Trophoblast cell (in vitro differentiated cells and primary cell): Measurements from ENCODE around the gene GLIS1.
A peak's percentile ranks its signal among the peaks of the same experiment; 100 is the strongest.

ENCODE experiments used
- DNase-seq, 2 donors: peaks; one replicate each; pipeline ENCODE4 v3.0.0-alpha.2; 2016
- H2AFZ ChIP-seq: 2 replicates; pipeline ENCODE4 v1.6.1; 2013; ENCODE audit warnings: low read length, moderate library complexity, mild to moderate bottlenecking; ENCODE audit not compliant: insufficient read depth, poor library complexity
- H2AK5ac ChIP-seq: 2 replicates; pipeline ENCODE4 v1.6.1; 2013; ENCODE audit warnings: mild to moderate bottlenecking, low read length
- H2BK120ac ChIP-seq: 2 replicates; pipeline ENCODE4 v1.6.1; 2013; ENCODE audit warnings: low read length, mild to moderate bottlenecking, moderate library complexity; ENCODE audit not compliant: insufficient read depth, poor library complexity
- H2BK12ac ChIP-seq: 2 replicates; pipeline ENCODE4 v1.6.1; 2013; ENCODE audit warnings: mild to moderate bottlenecking, low read length, moderate library complexity
- H2BK5ac ChIP-seq: 2 replicates; pipeline ENCODE4 v1.6.1; 2013; ENCODE audit warnings: low read length, low read depth, moderate library complexity, mild to moderate bottlenecking; ENCODE audit not compliant: poor library complexity
- H3K14ac ChIP-seq: 2 replicates; pipeline ENCODE4 v1.6.1; 2013; ENCODE audit warnings: mild to moderate bottlenecking, low read length
- H3K18ac ChIP-seq: 2 replicates; pipeline ENCODE4 v1.6.1; 2013; ENCODE audit warnings: mild to moderate bottlenecking, low read length
- H3K23ac ChIP-seq: 2 replicates; pipeline ENCODE4 v1.6.1; 2013; ENCODE audit warnings: low read length
- H3K27ac ChIP-seq: 2 replicates; pipeline ENCODE4 v1.5.1; 2013; ENCODE audit warnings: low read depth, mild to moderate bottlenecking, inconsistent platforms, low read length, moderate library complexity
- H3K27me3 ChIP-seq: 2 replicates; pipeline ENCODE4 v1.6.1; 2013; ENCODE audit warnings: inconsistent platforms, mild to moderate bottlenecking, low read length, moderate library complexity; ENCODE audit not compliant: insufficient read depth
- H3K36me3 ChIP-seq, 2 experiments: 1 replicate in 1 of 2; 2 replicates in 1 of 2; pipeline ENCODE4 v1.6.1; 2013; ENCODE audit warnings: low read length in 2 of 2, mild to moderate bottlenecking in 2 of 2, moderate library complexity in 1 of 2; ENCODE audit not compliant: insufficient read depth in 2 of 2, control insufficient read depth in 1 of 2
- H3K4ac ChIP-seq: 2 replicates; pipeline ENCODE4 v1.6.1; 2013; ENCODE audit warnings: low read depth, mild to moderate bottlenecking, low read length, moderate library complexity
- H3K4me1 ChIP-seq, 2 experiments: 1 replicate in 1 of 2; 2 replicates in 1 of 2; pipeline ENCODE4 v1.6.1; 2013; ENCODE audit warnings: low read length in 2 of 2, mild to moderate bottlenecking in 2 of 2, moderate library complexity in 1 of 2; ENCODE audit not compliant: insufficient read depth in 2 of 2, control insufficient read depth in 1 of 2
- H3K4me2 ChIP-seq: 2 replicates; pipeline ENCODE4 v1.6.1; 2013; ENCODE audit warnings: inconsistent platforms, mild to moderate bottlenecking, low read length, moderate library complexity
- H3K4me3 ChIP-seq: 2 replicates; pipeline ENCODE4 v1.5.1; 2013; ENCODE audit warnings: mild to moderate bottlenecking, low read depth, low read length, inconsistent platforms
- H3K79me1 ChIP-seq: one replicate; pipeline ENCODE4 v1.6.1; 2013; ENCODE audit warnings: low read length
- H3K79me2 ChIP-seq: 2 replicates; pipeline ENCODE4 v1.6.1; 2013; ENCODE audit warnings: low read length, mild to moderate bottlenecking; ENCODE audit not compliant: control insufficient read depth, insufficient read depth, poor library complexity
- H3K9ac ChIP-seq: 2 replicates; pipeline ENCODE4 v1.6.1; 2013; ENCODE audit warnings: mild to moderate bottlenecking, low read length
- H3K9me3 ChIP-seq: 2 replicates; pipeline ENCODE4 v1.6.1; 2013; ENCODE audit warnings: low read depth, mild to moderate bottlenecking, control low read depth, inconsistent platforms, low read length; ENCODE audit not compliant: insufficient read depth
- H4K12ac ChIP-seq: 2 replicates; pipeline ENCODE4 v1.6.1; 2013; ENCODE audit warnings: low read depth, mild to moderate bottlenecking, low read length, moderate library complexity
- H4K8ac ChIP-seq: 2 replicates; pipeline ENCODE4 v1.6.1; 2013; ENCODE audit warnings: low read depth, mild to moderate bottlenecking, low read length, moderate library complexity
- H4K91ac ChIP-seq: one replicate; pipeline ENCODE4 v1.6.1; 2013; ENCODE audit warnings: low read depth, mild to moderate bottlenecking, low read length, moderate library complexity
- WGBS: extraction: QIAGEN DNeasy Blood & Tissue Kit; methylation state at CpG from one replicate; pipeline ENCODE4 v1.1.7; 2013; ENCODE audit warnings: missing lambda C conversion rate; ENCODE audit not compliant: insufficient read length, insufficient coverage; ENCODE audit errors: extremely low coverage; 5-methylcytosine and 5-hydroxymethylcytosine counted together

Gene GLIS1

GRCh38 chr1:53575141-53575954 lies 163.6 kb downstream of the GLIS1 start:
- Histone ChIP-seq H3K4me1 (peaks cover 0 to 6% of the 10 kb centered on the region in 2 experiments), H2BK12ac (no peak overlapping the region), H3K18ac (no peak overlapping the region), H3K23ac (no peak overlapping the region), H2AK5ac (no peak overlapping the region), H3K79me2 (no peaks in the 10 kb centered on the region), H4K91ac (no peak overlapping the region), H3K4me2 (no peak overlapping the region), H3K27ac (no peak overlapping the region), H2AFZ (no peak overlapping the region), H3K4me3 (no peak overlapping the region), H4K12ac (no peak overlapping the region), H3K27me3 (no peaks in the 10 kb centered on the region), H4K8ac (no peak overlapping the region), H2BK5ac (no peak overlapping the region), H3K9ac (no peak overlapping the region), H3K36me3 (no peaks in the 10 kb centered on the region), H3K14ac (no peak overlapping the region), H3K79me1 (no peaks in the 10 kb centered on the region), H2BK120ac (no peak overlapping the region), H3K4ac (no peak overlapping the region), H3K9me3 (no peaks in the 10 kb centered on the region)
- whole genome bisulfite sequencing, result no CpG with 5 or more reads among the region's 14 CpGs
- DNase-seq, result no peak

GRCh38 chr1:53574621-53575020 lies 164.3 kb downstream of the GLIS1 start:
- H3K18ac ChIP-seq, result no peak overlapping the region

GRCh38 chr1:53573931-53574330 lies 165.0 kb downstream of the GLIS1 start:
- no peak overlapping the region for H4K12ac ChIP-seq
- H4K91ac ChIP-seq, result no peak overlapping the region
- H3K27ac ChIP-seq, result no peak overlapping the region
- H3K4me1 ChIP-seq, result peaks cover 0 to 6% of the 10 kb centered on the region in 2 experiments
- H3K79me2 ChIP-seq, result no peaks in the 10 kb centered on the region
- WGBS, result no CpG with 5 or more reads among the region's 4 CpGs
- no peak overlapping the region for H3K23ac ChIP-seq
- no peak overlapping the region for H4K8ac ChIP-seq
- H2BK5ac ChIP-seq, result no peak overlapping the region
- no peaks in the 10 kb centered on the region for H3K27me3 ChIP-seq
- no peak overlapping the region for H3K14ac ChIP-seq
- no peak overlapping the region for H2BK120ac ChIP-seq
- H3K9me3 ChIP-seq, result no peaks in the 10 kb centered on the region
- H3K18ac ChIP-seq, result no peak overlapping the region
- H2AK5ac ChIP-seq, result no peak overlapping the region
- no peak overlapping the region for H2BK12ac ChIP-seq
- H3K4me3 ChIP-seq, result no peak overlapping the region
- H3K79me1 ChIP-seq, result no peaks in the 10 kb centered on the region
- H3K4ac ChIP-seq, result no peak overlapping the region
- no peak overlapping the region for H3K9ac ChIP-seq
- no peaks in the 10 kb centered on the region for H3K36me3 ChIP-seq
- no peak overlapping the region for H2AFZ ChIP-seq
- DNase-seq, result no peak
- no peak overlapping the region for H3K4me2 ChIP-seq

More at GRCh38 chr1:53574621-53575020, 164.3 kb downstream of the GLIS1 start:
- no peak overlapping the region for H3K14ac ChIP-seq
- no peak overlapping the region for H3K4me2 ChIP-seq
- DNase-seq, result no peak
- no peak overlapping the region for H4K12ac ChIP-seq
- no peak overlapping the region for H3K4me3 ChIP-seq
- no peak overlapping the region for H2AFZ ChIP-seq
- no peak overlapping the region for H2AK5ac ChIP-seq
- no peak overlapping the region for H3K23ac ChIP-seq
- H3K27ac ChIP-seq, result no peak overlapping the region
- H4K91ac ChIP-seq, result no peak overlapping the region
- no peak overlapping the region for H2BK5ac ChIP-seq
- H3K9me3 ChIP-seq, result no peaks in the 10 kb centered on the region
- H3K79me2 ChIP-seq, result no peaks in the 10 kb centered on the region
- H3K9ac ChIP-seq, result no peak overlapping the region
- H2BK120ac ChIP-seq, result no peak overlapping the region
- no peaks in the 10 kb centered on the region for H3K36me3 ChIP-seq
- no peaks in the 10 kb centered on the region for H3K79me1 ChIP-seq
- no CpG with 5 or more reads among the region's 4 CpGs for WGBS
- no peak overlapping the region for H4K8ac ChIP-seq
- no peak overlapping the region for H2BK12ac ChIP-seq
- peaks cover 0 to 6% of the 10 kb centered on the region in 2 experiments for H3K4me1 ChIP-seq
- no peak overlapping the region for H3K4ac ChIP-seq
- H3K27me3 ChIP-seq, result no peaks in the 10 kb centered on the region

GRCh38 chr1:53573522-53573921 lies 165.4 kb downstream of the GLIS1 start:
- H3K79me1 ChIP-seq, result no peaks in the 10 kb centered on the region
- H4K12ac ChIP-seq, result no peak overlapping the region
- no peak overlapping the region for H2BK12ac ChIP-seq
- H3K4me2 ChIP-seq, result no peak overlapping the region
- no peaks in the 10 kb centered on the region for H3K36me3 ChIP-seq
- H3K18ac ChIP-seq, result no peak overlapping the region
- H3K27ac ChIP-seq, result no peak overlapping the region
- no peak overlapping the region for H2BK120ac ChIP-seq
- H3K4me3 ChIP-seq, result no peak overlapping the region
- H3K4ac ChIP-seq, result no peak overlapping the region
- no CpG with 5 or more reads among the region's 8 CpGs for WGBS
- peaks cover 0 to 6% of the 10 kb centered on the region in 2 experiments for H3K4me1 ChIP-seq
- no peak overlapping the region for H4K8ac ChIP-seq
- H2AFZ ChIP-seq, result no peak overlapping the region
- peak overlapping the region; percentile 28 for H3K23ac ChIP-seq
- no peak for DNase-seq
- H3K79me2 ChIP-seq, result no peaks in the 10 kb centered on the region
- H4K91ac ChIP-seq, result no peak overlapping the region
- no peak overlapping the region for H3K14ac ChIP-seq
- no peaks in the 10 kb centered on the region for H3K9me3 ChIP-seq
- H2AK5ac ChIP-seq, result no peak overlapping the region
- H3K27me3 ChIP-seq, result no peaks in the 10 kb centered on the region
- no peak overlapping the region for H3K9ac ChIP-seq
- no peak overlapping the region for H2BK5ac ChIP-seq
